ENCODE results near the gene TPRKB.
"Not testable (repeated sequence)": the region's sequence is repeated elsewhere in the genome, so short reads cannot be mapped to it uniquely, and the experiment has no call there.

The TPRKB gene

GRCh38 chr2:73736855-73737779 lies at the start of gene TPRKB:
Gene TPRKB, minus strand, starts transcription at chr2:73737345. Its CDS starts 2,776 bp downstream, at chr2:73734569.
- TF ChIP-seq ZNF274 (IDR thresholded peaks at IDR 0.05; ENCODE audit: low read depth, low read length) = no peak
- peak within 1 kb of the TSS; percentile 92 for H3K4me3 ChIP-seq (ENCODE audit: low read length)

GRCh38 chr2:73783883-73784282 lies 46.7 kb upstream of the TPRKB start, which contains the start of gene C2orf78:
Gene C2orf78, plus strand, starts transcription at chr2:73784183. Its CDS starts 127 bp downstream, at chr2:73784310.
- not testable (repeated sequence) for H3K4me3 ChIP-seq (ENCODE audit: low read length)

- not testable (repeated sequence) for H3K4me3 ChIP-seq (ENCODE audit: low read length)
Observed at GRCh38 chr2:73783402-73783801, 46.3 kb upstream of the TPRKB start.

GRCh38 chr2:73780237-73780582 lies 43.1 kb upstream of the TPRKB start:
- TF ChIP-seq ZNF274 (IDR thresholded peaks at IDR 0.05; ENCODE audit: low read depth, low read length) = no peak
- no peak overlapping the region for H3K4me3 ChIP-seq (ENCODE audit: low read length)

- TF ChIP-seq ZNF274 (IDR thresholded peaks at IDR 0.05; ENCODE audit: low read depth, low read length) = no peak
- H3K4me3 ChIP-seq (ENCODE audit: low read length) = peak within 1 kb of the TSS; percentile 91
Observed at GRCh38 chr2:73779467-73780236, 42.5 kb upstream of the TPRKB start, which contains the start of gene DUSP11. Gene DUSP11, minus strand, starts transcription at chr2:73780103. Its CDS starts 129 bp downstream, at chr2:73779974.

- peak overlapping the region; percentile 91 for H3K4me3 ChIP-seq (ENCODE audit: low read length)
Observed at GRCh38 chr2:73778867-73779466, 41.8 kb upstream of the TPRKB start.

- TF ChIP-seq ZNF274 (IDR thresholded peaks at IDR 0.05; ENCODE audit: low read depth, low read length) = no peak
- H3K4me3 ChIP-seq (ENCODE audit: low read length) = no peak overlapping the region
Observed at GRCh38 chr2:73776869-73777519, 39.8 kb upstream of the TPRKB start.

- H3K4me3 ChIP-seq (ENCODE audit: low read length) = no peak overlapping the region
- TF ChIP-seq ZNF274 (IDR thresholded peaks at IDR 0.05; ENCODE audit: low read depth, low read length) = no peak
Observed at GRCh38 chr2:73776381-73776780, 39.2 kb upstream of the TPRKB start.

GRCh38 chr2:73772819-73773218 lies 35.7 kb upstream of the TPRKB start:
- no peak for TF ChIP-seq ZNF274 (IDR thresholded peaks at IDR 0.05; ENCODE audit: low read depth, low read length)
- no peak overlapping the region for H3K4me3 ChIP-seq (ENCODE audit: low read length)

GRCh38 chr2:73770725-73771124 lies 33.6 kb upstream of the TPRKB start:
- H3K4me3 ChIP-seq (ENCODE audit: low read length) = no peak overlapping the region
- TF ChIP-seq ZNF274 (IDR thresholded peaks at IDR 0.05; ENCODE audit: low read depth, low read length) = no peak

- no peak for TF ChIP-seq ZNF274 (IDR thresholded peaks at IDR 0.05; ENCODE audit: low read depth, low read length)
- no peak overlapping the region for H3K4me3 ChIP-seq (ENCODE audit: low read length)
Observed at GRCh38 chr2:73766994-73767393, 29.8 kb upstream of the TPRKB start.

- H3K4me3 ChIP-seq (ENCODE audit: low read length) = no peak overlapping the region
- TF ChIP-seq ZNF274 (IDR thresholded peaks at IDR 0.05; ENCODE audit: low read depth, low read length) = no peak
Observed at GRCh38 chr2:73766349-73766748, 29.2 kb upstream of the TPRKB start.

GRCh38 chr2:73764945-73765344 lies 27.8 kb upstream of the TPRKB start:
- no peak for TF ChIP-seq ZNF274 (IDR thresholded peaks at IDR 0.05; ENCODE audit: low read depth, low read length)
- H3K4me3 ChIP-seq (ENCODE audit: low read length) = no peak overlapping the region

GRCh38 chr2:73762571-73762970 lies 25.4 kb upstream of the TPRKB start:
- no peak overlapping the region for H3K4me3 ChIP-seq (ENCODE audit: low read length)
- no peak for TF ChIP-seq ZNF274 (IDR thresholded peaks at IDR 0.05; ENCODE audit: low read depth, low read length)

Measured in GM08714 (cell line).